Measurements from ENCODE around the gene PTMS. TPM values are rescaled to one million over a fixed set of nuclear protein-coding genes. Genes with fewer than 3 reads are reported as not detected.

PTMS gene
- total and polyA plus RNA-seq, 2 experiments from 2014 or later: 111 to 238 TPM

DNA sequence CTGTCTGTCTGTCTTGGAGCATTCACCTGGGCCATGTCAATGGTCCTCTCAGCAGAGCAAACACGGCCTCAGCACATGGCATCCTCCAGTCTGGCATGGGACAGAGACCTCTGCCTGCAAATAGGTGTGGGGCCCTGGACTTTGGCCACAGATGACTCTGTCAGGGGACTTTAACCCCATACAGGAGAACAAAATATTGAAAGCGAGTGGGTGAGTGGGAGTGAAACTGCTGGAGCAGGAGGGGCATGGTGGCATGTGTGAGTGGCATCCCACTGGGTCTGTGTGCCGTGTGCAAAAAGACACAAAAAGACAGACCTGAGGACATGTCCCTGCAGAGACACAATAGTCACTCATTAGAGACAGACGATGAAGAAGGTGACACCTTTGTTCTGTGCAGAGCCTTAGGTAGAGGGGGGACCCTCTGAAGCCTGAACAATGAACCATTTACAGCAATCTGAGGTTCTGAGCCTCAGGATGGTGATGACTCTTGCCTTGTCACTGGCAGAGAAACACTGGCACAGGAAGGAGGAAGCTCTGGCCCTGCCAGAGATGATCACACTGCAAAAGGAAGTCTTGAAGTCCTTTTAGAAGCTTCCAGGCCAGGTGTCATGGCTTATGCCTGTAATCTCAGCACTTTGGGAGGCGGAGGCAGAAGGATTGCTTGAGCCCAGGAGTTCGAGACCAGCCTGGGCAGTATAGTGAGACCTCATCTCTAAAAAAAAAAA, 13.7 kb downstream of the PTMS start:
- peaks cover 6% of the 10 kb centered on the region; the same call in 1 of the 2 replicates for H3K4me1 ChIP-seq (ENCODE audit: insufficient read depth)

DNA sequence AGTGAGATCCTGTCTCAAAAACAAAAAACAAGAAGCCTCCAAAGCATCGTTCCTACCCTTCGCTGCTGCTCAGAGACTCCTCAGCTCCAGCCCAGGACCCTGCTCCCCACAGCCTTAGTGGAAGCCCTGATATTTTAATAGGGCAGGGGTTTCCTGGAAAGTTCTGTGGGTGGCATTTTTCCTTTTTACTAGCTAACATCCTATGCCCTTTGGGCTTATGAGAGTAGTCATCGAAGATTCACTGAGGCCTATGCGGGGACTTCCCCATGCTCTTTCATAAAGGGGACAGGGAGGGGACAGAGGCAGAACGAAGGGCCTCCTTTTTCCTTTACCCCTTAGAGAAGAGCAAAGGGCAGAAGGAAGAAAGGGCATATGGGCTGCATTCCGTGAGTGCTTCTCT, 14.4 kb downstream of the PTMS start:
- peaks cover 3% of the 10 kb centered on the region; the same call in 2 of the 3 replicates for H3K36me3 Mint-ChIP-seq (ENCODE audit: low read depth)
- no peak overlapping the region for H3K4me3 Mint-ChIP-seq
- H3K4me3 ChIP-seq: no peak overlapping the region
- H3K9me3 Mint-ChIP-seq: no peaks in the 10 kb centered on the region
- H3K4me1 Mint-ChIP-seq: peaks cover 30% of the 10 kb centered on the region
- H3K4me1 ChIP-seq (ENCODE audit: insufficient read depth): peaks cover 6% of the 10 kb centered on the region; the same call in 1 of the 2 replicates
- H3K27me3 Mint-ChIP-seq (ENCODE audit: insufficient read depth, low read depth, poor library complexity): peaks cover 34% of the 10 kb centered on the region
- 0 out of 2 replicates have a peak overlapping the region, but pooled peaks have one; percentile 10 for H2AFZ ChIP-seq
- H4K20me1 ChIP-seq (replicated peaks; ENCODE audit: insufficient read depth): no peaks in the 10 kb centered on the region
- H3K36me3 ChIP-seq (ENCODE audit: insufficient read depth): no peaks in the 10 kb centered on the region
- H3F3A ChIP-seq (replicated peaks; ENCODE audit: low read depth): peaks cover 5% of the 10 kb centered on the region; the same call in 1 of the 2 replicates
- H3K27ac ChIP-seq (ENCODE audit: low read depth): no peak overlapping the region
- no peak for ATAC-seq
- peaks cover 31% of the 10 kb centered on the region for H3K27me3 ChIP-seq (ENCODE audit: insufficient read depth)
- H3K79me2 ChIP-seq (replicated peaks; ENCODE audit: insufficient read depth): no peaks in the 10 kb centered on the region
- H3K9me2 ChIP-seq (ENCODE audit: insufficient read depth): no peaks in the 10 kb centered on the region
- no peak overlapping the region for H3K27ac Mint-ChIP-seq
- DNase-seq (ENCODE audit: low spot score): no peak
- no peak overlapping the region for H3K4me2 ChIP-seq
- TF ChIP-seq, protein P1, sequence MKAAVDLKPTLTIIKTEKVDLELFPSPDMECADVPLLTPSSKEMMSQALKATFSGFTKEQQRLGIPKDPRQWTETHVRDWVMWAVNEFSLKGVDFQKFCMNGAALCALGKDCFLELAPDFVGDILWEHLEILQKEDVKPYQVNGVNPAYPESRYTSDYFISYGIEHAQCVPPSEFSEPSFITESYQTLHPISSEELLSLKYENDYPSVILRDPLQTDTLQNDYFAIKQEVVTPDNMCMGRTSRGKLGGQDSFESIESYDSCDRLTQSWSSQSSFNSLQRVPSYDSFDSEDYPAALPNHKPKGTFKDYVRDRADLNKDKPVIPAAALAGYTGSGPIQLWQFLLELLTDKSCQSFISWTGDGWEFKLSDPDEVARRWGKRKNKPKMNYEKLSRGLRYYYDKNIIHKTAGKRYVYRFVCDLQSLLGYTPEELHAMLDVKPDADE (IDR thresholded peaks at IDR 0.05): no peak
- TF ChIP-seq STAT1 (IDR thresholded peaks at IDR 0.05; ENCODE audit: unreplicated experiment) (no peak), EZH2 (IDR thresholded peaks at IDR 0.05; ENCODE audit: low read depth, unreplicated experiment) (no peak), CREB1 (CRISPR knock-in tag; IDR thresholded peaks at IDR 0.05; ENCODE audit: low read depth) (no peak), ZNF114 (CRISPR knock-in tag; IDR thresholded peaks at IDR 0.05) (no peak)
- TF ChIP-seq, protein P2, sequence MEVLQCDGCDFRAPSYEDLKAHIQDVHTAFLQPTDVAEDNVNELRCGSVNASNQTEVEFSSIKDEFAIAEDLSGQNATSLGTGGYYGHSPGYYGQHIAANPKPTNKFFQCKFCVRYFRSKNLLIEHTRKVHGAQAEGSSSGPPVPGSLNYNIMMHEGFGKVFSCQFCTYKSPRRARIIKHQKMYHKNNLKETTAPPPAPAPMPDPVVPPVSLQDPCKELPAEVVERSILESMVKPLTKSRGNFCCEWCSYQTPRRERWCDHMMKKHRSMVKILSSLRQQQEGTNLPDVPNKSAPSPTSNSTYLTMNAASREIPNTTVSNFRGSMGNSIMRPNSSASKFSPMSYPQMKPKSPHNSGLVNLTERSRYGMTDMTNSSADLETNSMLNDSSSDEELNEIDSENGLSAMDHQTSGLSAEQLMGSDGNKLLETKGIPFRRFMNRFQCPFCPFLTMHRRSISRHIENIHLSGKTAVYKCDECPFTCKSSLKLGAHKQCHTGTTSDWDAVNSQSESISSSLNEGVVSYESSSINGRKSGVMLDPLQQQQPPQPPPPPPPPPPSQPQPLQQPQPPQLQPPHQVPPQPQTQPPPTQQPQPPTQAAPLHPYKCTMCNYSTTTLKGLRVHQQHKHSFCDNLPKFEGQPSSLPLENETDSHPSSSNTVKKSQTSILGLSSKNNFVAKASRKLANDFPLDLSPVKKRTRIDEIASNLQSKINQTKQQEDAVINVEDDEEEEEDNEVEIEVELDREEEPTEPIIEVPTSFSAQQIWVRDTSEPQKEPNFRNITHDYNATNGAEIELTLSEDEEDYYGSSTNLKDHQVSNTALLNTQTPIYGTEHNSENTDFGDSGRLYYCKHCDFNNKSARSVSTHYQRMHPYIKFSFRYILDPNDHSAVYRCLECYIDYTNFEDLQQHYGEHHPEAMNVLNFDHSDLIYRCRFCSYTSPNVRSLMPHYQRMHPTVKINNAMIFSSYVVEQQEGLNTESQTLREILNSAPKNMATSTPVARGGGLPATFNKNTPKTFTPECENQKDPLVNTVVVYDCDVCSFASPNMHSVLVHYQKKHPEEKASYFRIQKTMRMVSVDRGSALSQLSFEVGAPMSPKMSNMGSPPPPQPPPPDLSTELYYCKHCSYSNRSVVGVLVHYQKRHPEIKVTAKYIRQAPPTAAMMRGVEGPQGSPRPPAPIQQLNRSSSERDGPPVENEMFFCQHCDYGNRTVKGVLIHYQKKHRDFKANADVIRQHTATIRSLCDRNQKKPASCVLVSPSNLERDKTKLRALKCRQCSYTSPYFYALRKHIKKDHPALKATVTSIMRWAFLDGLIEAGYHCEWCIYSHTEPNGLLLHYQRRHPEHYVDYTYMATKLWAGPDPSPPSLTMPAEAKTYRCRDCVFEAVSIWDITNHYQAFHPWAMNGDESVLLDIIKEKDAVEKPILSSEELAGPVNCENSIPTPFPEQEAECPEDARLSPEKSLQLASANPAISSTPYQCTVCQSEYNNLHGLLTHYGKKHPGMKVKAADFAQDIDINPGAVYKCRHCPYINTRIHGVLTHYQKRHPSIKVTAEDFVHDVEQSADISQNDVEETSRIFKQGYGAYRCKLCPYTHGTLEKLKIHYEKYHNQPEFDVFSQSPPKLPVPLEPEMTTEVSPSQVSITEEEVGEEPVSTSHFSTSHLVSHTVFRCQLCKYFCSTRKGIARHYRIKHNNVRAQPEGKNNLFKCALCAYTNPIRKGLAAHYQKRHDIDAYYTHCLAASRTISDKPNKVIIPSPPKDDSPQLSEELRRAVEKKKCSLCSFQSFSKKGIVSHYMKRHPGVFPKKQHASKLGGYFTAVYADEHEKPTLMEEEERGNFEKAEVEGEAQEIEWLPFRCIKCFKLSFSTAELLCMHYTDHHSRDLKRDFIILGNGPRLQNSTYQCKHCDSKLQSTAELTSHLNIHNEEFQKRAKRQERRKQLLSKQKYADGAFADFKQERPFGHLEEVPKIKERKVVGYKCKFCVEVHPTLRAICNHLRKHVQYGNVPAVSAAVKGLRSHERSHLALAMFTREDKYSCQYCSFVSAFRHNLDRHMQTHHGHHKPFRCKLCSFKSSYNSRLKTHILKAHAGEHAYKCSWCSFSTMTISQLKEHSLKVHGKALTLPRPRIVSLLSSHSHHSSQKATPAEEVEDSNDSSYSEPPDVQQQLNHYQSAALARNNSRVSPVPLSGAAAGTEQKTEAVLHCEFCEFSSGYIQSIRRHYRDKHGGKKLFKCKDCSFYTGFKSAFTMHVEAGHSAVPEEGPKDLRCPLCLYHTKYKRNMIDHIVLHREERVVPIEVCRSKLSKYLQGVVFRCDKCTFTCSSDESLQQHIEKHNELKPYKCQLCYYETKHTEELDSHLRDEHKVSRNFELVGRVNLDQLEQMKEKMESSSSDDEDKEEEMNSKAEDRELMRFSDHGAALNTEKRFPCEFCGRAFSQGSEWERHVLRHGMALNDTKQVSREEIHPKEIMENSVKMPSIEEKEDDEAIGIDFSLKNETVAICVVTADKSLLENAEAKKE (CRISPR knock-in tag; IDR thresholded peaks at IDR 0.05): no peak

More for the DNA sequence above, 13.7 kb downstream of the PTMS start:
- Histone ChIP-seq H4K20me1 (replicated peaks; ENCODE audit: insufficient read depth) (no peaks in the 10 kb centered on the region), H3K4me3 (no peak overlapping the region), H3K4me2 (0 out of 2 replicates have a peak overlapping the region, but pooled peaks have one; percentile 99), H3K27ac (ENCODE audit: low read depth) (peak overlapping the region; percentile 5; the same call in 1 of the 2 replicates), H3K27me3 (ENCODE audit: insufficient read depth) (peaks cover 38% of the 10 kb centered on the region), H3K9me2 (ENCODE audit: insufficient read depth) (no peaks in the 10 kb centered on the region), H3K36me3 (ENCODE audit: insufficient read depth) (no peaks in the 10 kb centered on the region), H3K79me2 (replicated peaks; ENCODE audit: insufficient read depth) (no peaks in the 10 kb centered on the region), H3F3A (replicated peaks; ENCODE audit: low read depth) (peaks cover 5% of the 10 kb centered on the region; the same call in 1 of the 2 replicates), H2AFZ (no peak overlapping the region)
- Mint-ChIP-seq H3K27ac (no peak overlapping the region), H3K36me3 (ENCODE audit: low read depth) (peaks cover 4% of the 10 kb centered on the region; the same call in 2 of the 3 replicates), H3K4me1 (peaks cover 35% of the 10 kb centered on the region), H3K4me3 (no peak overlapping the region; the same call in 2 of the 3 replicates), H3K27me3 (ENCODE audit: insufficient read depth, low read depth, poor library complexity) (peaks cover 41% of the 10 kb centered on the region), H3K9me3 (no peaks in the 10 kb centered on the region; the same call in 2 of the 3 replicates)
- TF ChIP-seq JUNB (IDR thresholded peaks at IDR 0.05; ENCODE audit: unreplicated experiment) (no peak), EZH2 (IDR thresholded peaks at IDR 0.05; ENCODE audit: low read depth, unreplicated experiment) (no peak), ZNF114 (CRISPR knock-in tag; IDR thresholded peaks at IDR 0.05) (no peak), CREB1 (CRISPR knock-in tag; IDR thresholded peaks at IDR 0.05; ENCODE audit: low read depth) (no peak), NANOG (IDR thresholded peaks at IDR 0.05; ENCODE audit: borderline replicate concordance) (no peak), STAT1 (IDR thresholded peaks at IDR 0.05; ENCODE audit: unreplicated experiment) (no peak), POLR2AphosphoS5 (IDR thresholded peaks at IDR 0.05; ENCODE audit: low read depth) (no peak), ZNF331 (CRISPR knock-in tag; IDR thresholded peaks at IDR 0.05; ENCODE audit: low read depth) (no peak)
- TF ChIP-seq, protein P1 (IDR thresholded peaks at IDR 0.05): no peak
- no peak for ATAC-seq
- DNase-seq (ENCODE audit: low spot score): no peak

Data from GM23338 (cell line).